ENCODE data around the gene RYR1. TPM values are rescaled to one million over a fixed set of nuclear protein-coding genes. Genes with fewer than 3 reads are reported as not detected.

RYR1 gene
- total and polyA plus RNA-seq, 2 of the 13 experiments (the other 11 are each of a cell fraction or from before 2014, with no cell fraction given): 0.03 TPM; not detected in 1

DNA sequence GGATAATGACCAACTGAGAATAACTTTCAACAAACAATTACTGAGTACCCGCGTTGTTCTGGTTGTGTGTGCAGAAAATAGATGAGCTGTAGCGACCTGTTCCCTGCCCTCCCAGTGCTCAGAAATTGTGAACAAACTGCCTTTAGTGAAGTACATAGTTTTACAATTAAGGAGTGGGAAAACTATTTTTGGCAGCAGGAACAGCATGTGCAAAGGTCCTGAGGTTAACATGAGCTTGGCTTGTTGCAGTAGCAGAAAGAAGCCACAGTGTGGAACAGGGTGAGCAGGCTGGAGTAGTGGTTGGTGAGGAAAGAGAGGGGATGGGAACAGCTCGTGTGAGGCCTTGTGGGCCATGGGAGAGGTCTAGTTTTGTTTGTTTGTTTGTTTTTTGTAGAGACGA lies 16.0 kb downstream of the RYR1 start:
- H3K27ac ChIP-seq (ENCODE audit: extremely low read length, insufficient read depth, low read length): no peak overlapping the region
- no peak overlapping the region for H3K4me3 ChIP-seq (replicated peaks in 1 of 3; ENCODE audit: insufficient read depth in 1 of 3, low read depth in 2 of 3, low read length in 3 of 3)
- intact Hi-C loops (cut with micrococcal nuclease; ENCODE audit: unreplicated experiment) (no loop called here), in situ Hi-C loops (cut with HindIII; ENCODE audit: extremely low pct_ligation_motif_present, low pct_unique_long_range_greater_than_20kb) (no loop called here)
- TF ChIP-seq ELF3 (CRISPR knock-in tag; IDR thresholded peaks at IDR 0.05): no peak
- TF ChIP-seq, protein P1, sequence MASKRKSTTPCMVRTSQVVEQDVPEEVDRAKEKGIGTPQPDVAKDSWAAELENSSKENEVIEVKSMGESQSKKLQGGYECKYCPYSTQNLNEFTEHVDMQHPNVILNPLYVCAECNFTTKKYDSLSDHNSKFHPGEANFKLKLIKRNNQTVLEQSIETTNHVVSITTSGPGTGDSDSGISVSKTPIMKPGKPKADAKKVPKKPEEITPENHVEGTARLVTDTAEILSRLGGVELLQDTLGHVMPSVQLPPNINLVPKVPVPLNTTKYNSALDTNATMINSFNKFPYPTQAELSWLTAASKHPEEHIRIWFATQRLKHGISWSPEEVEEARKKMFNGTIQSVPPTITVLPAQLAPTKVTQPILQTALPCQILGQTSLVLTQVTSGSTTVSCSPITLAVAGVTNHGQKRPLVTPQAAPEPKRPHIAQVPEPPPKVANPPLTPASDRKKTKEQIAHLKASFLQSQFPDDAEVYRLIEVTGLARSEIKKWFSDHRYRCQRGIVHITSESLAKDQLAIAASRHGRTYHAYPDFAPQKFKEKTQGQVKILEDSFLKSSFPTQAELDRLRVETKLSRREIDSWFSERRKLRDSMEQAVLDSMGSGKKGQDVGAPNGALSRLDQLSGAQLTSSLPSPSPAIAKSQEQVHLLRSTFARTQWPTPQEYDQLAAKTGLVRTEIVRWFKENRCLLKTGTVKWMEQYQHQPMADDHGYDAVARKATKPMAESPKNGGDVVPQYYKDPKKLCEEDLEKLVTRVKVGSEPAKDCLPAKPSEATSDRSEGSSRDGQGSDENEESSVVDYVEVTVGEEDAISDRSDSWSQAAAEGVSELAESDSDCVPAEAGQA (IDR thresholded peaks at IDR 0.05; ENCODE audit: low read depth): no peak
- TF ChIP-seq, protein P1 (CRISPR knock-in tag; IDR thresholded peaks at IDR 0.05; ENCODE audit: borderline replicate concordance): no peak
- no peak for TF ChIP-seq SAFB2 (CRISPR knock-in tag; IDR thresholded peaks at IDR 0.05; ENCODE audit: borderline replicate concordance, low read depth)
- H3K27me3 ChIP-seq (ENCODE audit: control insufficient read depth in 1 of 2, insufficient read depth in 2 of 2, low read length in 2 of 2): peaks cover 2 to 16% of the 10 kb centered on the region in 2 experiments; a peak in 4 of 5 replicates
- FAIRE-seq (no peak), ATAC-seq (no peak), DNase-seq (ENCODE audit: low spot score) (no peak)
- POLR2A ChIA-PET: no interaction called here
- H3K9ac ChIP-seq (ENCODE audit: insufficient read depth, low read depth, low read length): no peak overlapping the region
- WGBS (ENCODE audit: low lambda C conversion rate): 40% methylated on average over 5 of the region's 5 CpGs
- H2AFZ ChIP-seq (ENCODE audit: low read length): no peak overlapping the region
- H3K4me2 ChIP-seq (ENCODE audit: low read depth, low read length): no peak overlapping the region
- H3K4me1 ChIP-seq (ENCODE audit: insufficient read depth, low read length): no peaks in the 10 kb centered on the region
- no peaks in the 10 kb centered on the region for H3K9me3 ChIP-seq (ENCODE audit: low read length)
- no peaks in the 10 kb centered on the region for H3K36me3 ChIP-seq (replicated peaks in 1 of 2; ENCODE audit: control insufficient read depth in 1 of 2, insufficient read depth in 2 of 2, low read length in 2 of 2)
- H4K20me1 ChIP-seq (ENCODE audit: insufficient read depth, low read length): no peaks in the 10 kb centered on the region
- no peaks in the 10 kb centered on the region for H3K79me2 ChIP-seq (ENCODE audit: insufficient read depth, low read length)
- CTCF ChIA-PET (ENCODE audit: low intra/inter-chr PET ratio, low total read pairs): no interaction called here
- no TSS peak for BruUV-seq (replicated peaks)
